ENCODE measurements around the gene CCDC121.
"Not testable (repeated sequence)": the region's sequence is repeated elsewhere in the genome, so short reads cannot be mapped to it uniquely, and the experiment has no call there.

The CCDC121 gene

GRCh38 chr2:27634291-27634690 lies 5.5 kb upstream of the CCDC121 start:
- no peak for DNase-seq

GRCh38 chr2:27630257-27630656 lies 1.4 kb upstream of the CCDC121 start:
- DNase-seq: not testable (repeated sequence)

- peak; percentile 42 for DNase-seq
Observed at GRCh38 chr2:27627963-27628766, 647 bp downstream of the CCDC121 start.

GRCh38 chr2:27626921-27627320 lies 1.9 kb downstream of the CCDC121 start:
- not testable (repeated sequence) for DNase-seq

- DNase-seq: not testable (repeated sequence)
Observed at GRCh38 chr2:27626323-27626722, 2.5 kb downstream of the CCDC121 start.

- DNase-seq: no peak
Observed at GRCh38 chr2:27624943-27625342, 3.9 kb downstream of the CCDC121 start.

GRCh38 chr2:27622921-27623384 lies 5.9 kb downstream of the CCDC121 start:
- no peak for DNase-seq

GRCh38 chr2:27621524-27621923 lies 7.3 kb downstream of the CCDC121 start:
- no peak for DNase-seq

GRCh38 chr2:27615316-27615715 lies 13.5 kb downstream of the CCDC121 start:
- peak; percentile 66 for DNase-seq

- DNase-seq: no peak
Observed at GRCh38 chr2:27613985-27614384, 14.8 kb downstream of the CCDC121 start.

GRCh38 chr2:27606611-27607010 lies 22.2 kb downstream of the CCDC121 start:
- DNase-seq: no peak

GRCh38 chr2:27596627-27597026 lies 32.2 kb downstream of the CCDC121 start:
- no peak for DNase-seq

- not testable (repeated sequence) for DNase-seq
Observed at GRCh38 chr2:27595412-27595811, 33.4 kb downstream of the CCDC121 start.

GRCh38 chr2:27594020-27594703 lies 34.6 kb downstream of the CCDC121 start:
- not testable (repeated sequence) for DNase-seq

GRCh38 chr2:27593240-27593639 lies 35.6 kb downstream of the CCDC121 start:
- DNase-seq: no peak

- no peak for DNase-seq
Observed at GRCh38 chr2:27591745-27592144, 37.1 kb downstream of the CCDC121 start.

- no peak for DNase-seq
Observed at GRCh38 chr2:27588308-27588707, 40.5 kb downstream of the CCDC121 start.

GRCh38 chr2:27587025-27587424 lies 41.8 kb downstream of the CCDC121 start:
- no peak for DNase-seq

GRCh38 chr2:27584597-27584996 lies 44.2 kb downstream of the CCDC121 start:
- DNase-seq: no peak

GRCh38 chr2:27583390-27583915 lies 45.4 kb downstream of the CCDC121 start:
- DNase-seq: no peak

GRCh38 chr2:27582695-27583389 lies 46.0 kb downstream of the CCDC121 start, which contains the start of gene ZNF512:
Gene ZNF512 (plus strand): TSS chr2:27583042. CDS start chr2:27583113, 71 bp downstream.
- peak; percentile 96 for DNase-seq

- no peak for DNase-seq
Observed at GRCh38 chr2:27582129-27582694, 46.6 kb downstream of the CCDC121 start.
